ENCODE results near the gene ZNF214.

GRCh38 chr11:7019500-7020182 is 505 bp downstream of the ZNF214 start:
- TF ChIP-seq, protein P1, sequence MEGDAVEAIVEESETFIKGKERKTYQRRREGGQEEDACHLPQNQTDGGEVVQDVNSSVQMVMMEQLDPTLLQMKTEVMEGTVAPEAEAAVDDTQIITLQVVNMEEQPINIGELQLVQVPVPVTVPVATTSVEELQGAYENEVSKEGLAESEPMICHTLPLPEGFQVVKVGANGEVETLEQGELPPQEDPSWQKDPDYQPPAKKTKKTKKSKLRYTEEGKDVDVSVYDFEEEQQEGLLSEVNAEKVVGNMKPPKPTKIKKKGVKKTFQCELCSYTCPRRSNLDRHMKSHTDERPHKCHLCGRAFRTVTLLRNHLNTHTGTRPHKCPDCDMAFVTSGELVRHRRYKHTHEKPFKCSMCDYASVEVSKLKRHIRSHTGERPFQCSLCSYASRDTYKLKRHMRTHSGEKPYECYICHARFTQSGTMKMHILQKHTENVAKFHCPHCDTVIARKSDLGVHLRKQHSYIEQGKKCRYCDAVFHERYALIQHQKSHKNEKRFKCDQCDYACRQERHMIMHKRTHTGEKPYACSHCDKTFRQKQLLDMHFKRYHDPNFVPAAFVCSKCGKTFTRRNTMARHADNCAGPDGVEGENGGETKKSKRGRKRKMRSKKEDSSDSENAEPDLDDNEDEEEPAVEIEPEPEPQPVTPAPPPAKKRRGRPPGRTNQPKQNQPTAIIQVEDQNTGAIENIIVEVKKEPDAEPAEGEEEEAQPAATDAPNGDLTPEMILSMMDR (IDR thresholded peaks at IDR 0.05; ENCODE audit: poor library complexity), result no peak
- TF ChIP-seq EZH2 (IDR thresholded peaks at IDR 0.05; ENCODE audit: borderline replicate concordance), result no peak
- no peak for TF ChIP-seq EZH2phosphoT487 (IDR thresholded peaks at IDR 0.05; ENCODE audit: low read depth, severe bottlenecking, unreplicated experiment)

Data from hepatocyte (in vitro differentiated cells).